IMR-90 (cell line): ENCODE results near the gene DIP2A. TPM values are rescaled to one million over a fixed set of nuclear protein-coding genes. Genes with fewer than 3 reads are reported as not detected.
"Not testable (repeated sequence)": the region's sequence is repeated elsewhere in the genome, so short reads cannot be mapped to it uniquely, and the experiment has no call there.

Experiments used
- ATAC-seq: fragments of 200-7000 bp; cut with Tn5 transposase; 2 replicates; pipeline ENCODE4 v1.9.1; 2020; ENCODE audit warnings: low read depth, mild to moderate bottlenecking, moderate library complexity
- BruUV-seq: library from RNA; stranded (reverse); fragments of 400-500 nt; replicated peaks from 2 replicates; lab custom pipeline; 2021; lab: Mats Ljungman, UMichigan
- CTCF ChIA-PET: fragments of 300-600 bp; formaldehyde crosslinking; extraction: SDS; loops from one replicate; lab custom pipeline; 2021; ENCODE audit warnings: antibody characterized with exemption; lab: Yijun Ruan, JAX
- POLR2A ChIA-PET: fragments of 300-600 bp; sonication (Branson Sonifier 250); formaldehyde crosslinking; loops from one replicate; lab custom pipeline; 2022; ENCODE audit warnings: antibody characterized with exemption; ENCODE audit not compliant: unreplicated experiment; lab: Charles Lee
- DNase-seq: peaks from one replicate; pipeline ENCODE4 v3.0.0; 2013
- H2AFZ ChIP-seq: replicated peaks from 2 replicates; pipeline ENCODE3; 2013; ENCODE audit warnings: low read length, mild to moderate bottlenecking; ENCODE audit not compliant: poor library complexity
- H2AK5ac ChIP-seq: 2 replicates; pipeline ENCODE4 v1.6.1; 2013; ENCODE audit warnings: low read depth, low read length, inconsistent platforms
- H2AK9ac ChIP-seq: replicated peaks from 2 replicates; pipeline ENCODE3; 2013; ENCODE audit warnings: mild to moderate bottlenecking, low read depth, low read length, moderate library complexity; ENCODE audit not compliant: poor library complexity
- H2BK120ac ChIP-seq: 2 replicates; pipeline ENCODE4 v1.6.1; 2013; ENCODE audit warnings: low read depth, low read length, inconsistent platforms
- H2BK15ac ChIP-seq: 3 replicates; pipeline ENCODE4 v1.6.1; 2013; ENCODE audit warnings: low read depth, low read length, inconsistent platforms
- H2BK20ac ChIP-seq: 2 replicates; pipeline ENCODE4 v1.6.1; 2013; ENCODE audit warnings: low read depth, mild to moderate bottlenecking, inconsistent platforms, low read length, moderate library complexity
- H2BK5ac ChIP-seq: 2 replicates; pipeline ENCODE4 v1.6.1; 2013; ENCODE audit warnings: mild to moderate bottlenecking, low read depth, low read length, inconsistent platforms; ENCODE audit not compliant: poor library complexity, severe bottlenecking
- H3K14ac ChIP-seq: replicated peaks from 2 replicates; pipeline ENCODE4 v1.6.1; 2013; ENCODE audit warnings: low read depth, low read length, inconsistent platforms
- H3K18ac ChIP-seq: 2 replicates; pipeline ENCODE4 v1.6.1; 2013; ENCODE audit warnings: low read depth, low read length, control low read depth
- H3K23ac ChIP-seq: 2 replicates; pipeline ENCODE4 v1.6.1; 2013; ENCODE audit warnings: low read depth, low read length, inconsistent platforms
- H3K27ac ChIP-seq: 2 replicates; pipeline ENCODE4 v1.5.1; 2013; ENCODE audit warnings: mild to moderate bottlenecking, control low read depth, low read length; ENCODE audit not compliant: insufficient read depth
- H3K27me3 ChIP-seq: 2 replicates; pipeline ENCODE4 v1.6.1; 2013; ENCODE audit warnings: low read length; ENCODE audit not compliant: control insufficient read depth, insufficient read depth
- H3K36me3 ChIP-seq: 2 replicates; pipeline ENCODE4 v1.6.1; 2013; ENCODE audit warnings: low read length, mixed read lengths; ENCODE audit not compliant: control insufficient read depth, insufficient read depth
- H3K4ac ChIP-seq: 2 replicates; pipeline ENCODE4 v1.6.1; 2013; ENCODE audit warnings: low read depth, low read length, inconsistent platforms
- H3K4me1 ChIP-seq: 2 replicates; pipeline ENCODE4 v1.6.1; 2013; ENCODE audit warnings: low read length, mixed read lengths; ENCODE audit not compliant: control insufficient read depth, insufficient read depth
- H3K4me2 ChIP-seq: 2 replicates; pipeline ENCODE4 v1.6.1; 2013; ENCODE audit warnings: low read depth, mild to moderate bottlenecking, control low read depth, low read length, moderate library complexity
- H3K4me3 ChIP-seq: 2 replicates; pipeline ENCODE4 v1.5.1; 2013; ENCODE audit warnings: low read depth, mild to moderate bottlenecking, control low read depth, low read length, moderate library complexity; ENCODE audit not compliant: insufficient read depth
- H3K56ac ChIP-seq: 2 replicates; pipeline ENCODE4 v1.6.1; 2013; ENCODE audit warnings: low read length, inconsistent platforms; ENCODE audit not compliant: insufficient read depth; ENCODE audit errors: extremely low read depth
- H3K79me1 ChIP-seq, 2 experiments: 2 replicates each; pipeline ENCODE4 v1.6.1; 2013; ENCODE audit warnings: low read length in 2 of 2, inconsistent platforms in 1 of 2, low read depth in 1 of 2
- H3K9ac ChIP-seq: 2 replicates; pipeline ENCODE4 v1.6.1; 2013; ENCODE audit warnings: low read depth, low read length, control low read depth
- H3K9me1 ChIP-seq: 2 replicates; pipeline ENCODE4 v1.6.1; 2013; ENCODE audit warnings: low read length, inconsistent platforms; ENCODE audit not compliant: insufficient read depth
- H3K9me3 ChIP-seq: 2 replicates; pipeline ENCODE4 v1.6.1; 2013; ENCODE audit warnings: low read length; ENCODE audit not compliant: control insufficient read depth, insufficient read depth
- H4K20me1 ChIP-seq: 2 replicates; pipeline ENCODE4 v1.6.1; 2013; ENCODE audit warnings: low read length, inconsistent platforms; ENCODE audit not compliant: insufficient read depth
- H4K5ac ChIP-seq: 2 replicates; pipeline ENCODE4 v1.6.1; 2013; ENCODE audit warnings: mild to moderate bottlenecking, low read depth, low read length, control low read depth
- H4K8ac ChIP-seq, 2 experiments: 2 replicates each; pipeline ENCODE4 v1.6.1; 2013; ENCODE audit warnings: low read depth in 2 of 2, low read length in 2 of 2, control low read depth in 1 of 2, inconsistent platforms in 1 of 2
- H4K91ac ChIP-seq: 2 replicates; pipeline ENCODE4 v1.6.1; 2013; ENCODE audit warnings: low read depth, low read length, inconsistent platforms; ENCODE audit not compliant: insufficient read depth
- WGBS, 2 experiments: methylation state at CpG; one replicate each; pipeline versions ENCODE4 v1.1.5 to v1.1.7; 2013; ENCODE audit warnings: missing lambda C conversion rate in 2 of 2; ENCODE audit not compliant: insufficient read length in 1 of 2; ENCODE audit errors: extremely low coverage in 2 of 2; 5-methylcytosine and 5-hydroxymethylcytosine counted together
- dilution Hi-C: fragments of 300-500 bp; cut with HindIII; formaldehyde crosslinking; loops from one replicate; pipeline ENCODE4 v1.14.3; 2018; ENCODE audit warnings: low sequenced_read_pairs; ENCODE audit not compliant: unreplicated experiment
- in situ Hi-C: fragments of 300-500 bp; cut with MboI; formaldehyde crosslinking; loops from 3 replicates; pipeline ENCODE4 v1.14.3; 2019; ENCODE audit warnings: low sequenced_read_pairs, inconsistent platforms, mixed read lengths
- intact Hi-C: fragments of 100-400 bp; cut with micrococcal nuclease; formaldehyde crosslinking; loops from 2 replicates; pipeline ENCODE4 v1.10.0; 2022
- polyA plus RNA-seq, 3 experiments: library from polyadenylated mRNA; depleted of rRNA; stranded (reverse); fragments of >200 nt; gene quantifications; 2 replicates each; pipeline ENCODE4 v1.2.3, GENCODE V29; 2012; ENCODE audit warnings: low replicate concordance in 1 of 3
- total RNA-seq: library from RNA; depleted of rRNA; stranded (reverse); fragments of >200 nt; gene quantifications from 2 replicates; pipeline ENCODE4 v1.2.3, GENCODE V29; 2012

The DIP2A gene
- total and polyA plus RNA-seq, 2 of the 4 experiments (the other 2 are of a cell fraction): 17.9 to 24.3 TPM

- H3K4me1 ChIP-seq, H3K9me1 ChIP-seq, H4K8ac ChIP-seq, H3K14ac ChIP-seq, H3K9ac ChIP-seq, H2BK15ac ChIP-seq, dilution Hi-C loops, H3K79me1 ChIP-seq, in situ Hi-C loops, H4K91ac ChIP-seq, CTCF ChIA-PET, H2AK9ac ChIP-seq, BruUV-seq, H2BK20ac ChIP-seq, H3K4me2 ChIP-seq, H2BK120ac ChIP-seq, POLR2A ChIA-PET, H2BK5ac ChIP-seq, H3K4ac ChIP-seq, H4K5ac ChIP-seq, H3K23ac ChIP-seq, H4K20me1 ChIP-seq, H2AFZ ChIP-seq, H3K18ac ChIP-seq, H3K4me3 ChIP-seq, ATAC-seq, H3K27me3 ChIP-seq, intact Hi-C loops, H3K56ac ChIP-seq, H2AK5ac ChIP-seq, DNase-seq, H3K27ac ChIP-seq: not testable (repeated sequence)
- WGBS, 2 experiments: no CpG with 5 or more reads among the region's 5 CpGs
- Histone ChIP-seq H3K36me3 (peaks cover 12% of the 10 kb centered on the region), H3K9me3 (peaks cover 17% of the 10 kb centered on the region)
Measured at GRCh38 chr21:46577786-46578185, 119.1 kb downstream of the DIP2A start.

- CTCF ChIA-PET, H3K14ac ChIP-seq, intact Hi-C loops: not testable (repeated sequence)
Measured at GRCh38 chr21:46579394-46579793, 120.7 kb downstream of the DIP2A start.

More at GRCh38 chr21:46579394-46579793, 120.7 kb downstream of the DIP2A start:
- H3K9ac ChIP-seq, in situ Hi-C loops, H4K91ac ChIP-seq, H2AK5ac ChIP-seq, H2AFZ ChIP-seq, H2BK20ac ChIP-seq, DNase-seq, H4K5ac ChIP-seq, H2BK120ac ChIP-seq, H2AK9ac ChIP-seq, ATAC-seq, H3K4ac ChIP-seq, H4K8ac ChIP-seq, H3K4me2 ChIP-seq, POLR2A ChIA-PET, H3K18ac ChIP-seq, H3K56ac ChIP-seq, H2BK5ac ChIP-seq, H3K9me1 ChIP-seq, dilution Hi-C loops, H3K4me1 ChIP-seq, H4K20me1 ChIP-seq, H3K27me3 ChIP-seq, H2BK15ac ChIP-seq, BruUV-seq, H3K27ac ChIP-seq, H3K4me3 ChIP-seq, H3K23ac ChIP-seq, H3K79me1 ChIP-seq: not testable (repeated sequence)
- peaks cover 11% of the 10 kb centered on the region for H3K36me3 ChIP-seq
- H3K9me3 ChIP-seq: peaks cover 16% of the 10 kb centered on the region
- no CpG with 5 or more reads among the region's 2 CpGs for WGBS, 2 experiments
